ENCODE data around the gene RBBP8NL. TPM values are rescaled to one million over a fixed set of nuclear protein-coding genes. Genes with fewer than 3 reads are reported as not detected.

The RBBP8NL gene
- total and polyA plus RNA-seq, 2 of the 8 experiments (the other 6 are each of a cell fraction or from before 2014, with no cell fraction given) = 0.43 to 0.48 TPM

- Histone ChIP-seq H3K9ac (replicated peaks in 1 of 4; ENCODE audit: extremely low read depth in 1 of 4, low read depth in 3 of 4, low read length in 3 of 4) (no peak overlapping the region), H4K8ac (ENCODE audit: extremely low read depth, insufficient read depth, low read length) (no peak overlapping the region), H2AFZ (ENCODE audit: low read length) (no peak overlapping the region), H2BK15ac (ENCODE audit: low read length) (no peak overlapping the region), H3K27me3 (replicated peaks in 1 of 4; ENCODE audit: control insufficient read depth in 3 of 4, extremely low read depth in 1 of 4, insufficient read depth in 3 of 4, low read length in 3 of 4) (peaks cover 17 to 30% (median 25%) of the 10 kb centered on the region in 4 experiments), H3K14ac (ENCODE audit: insufficient read length) (no peak overlapping the region), H3K4me3 (ENCODE audit: extremely low read depth in 1 of 4, insufficient read depth in 2 of 4, low read depth in 3 of 4, low read length in 4 of 4) (no peak overlapping the region), H3K56ac (replicated peaks; ENCODE audit: insufficient read length, low read depth, low read length) (no peak overlapping the region), H4K5ac (ENCODE audit: insufficient read length, low read depth, low read length) (no peak overlapping the region), H3K9me3 (ENCODE audit: insufficient read depth in 2 of 2, low read depth in 1 of 2, low read length in 1 of 2) (no peaks in the 10 kb centered on the region), H3K79me1 (ENCODE audit: low read depth, low read length) (no peaks in the 10 kb centered on the region), H2BK120ac (replicated peaks; ENCODE audit: low read depth, low read length) (no peak overlapping the region), H2AK5ac (ENCODE audit: low read depth, low read length) (no peak overlapping the region), H3K4ac (replicated peaks; ENCODE audit: insufficient read length, low read depth, low read length) (no peak overlapping the region), H2BK5ac (ENCODE audit: low read depth, low read length) (no peak overlapping the region; the same call in 1 of the 2 replicates), H4K20me1 (replicated peaks in 1 of 2; ENCODE audit: control insufficient read depth in 1 of 2, insufficient read depth in 2 of 2, low read length in 2 of 2) (peaks cover 0 to 3% of the 10 kb centered on the region in 2 experiments), H3K4me2 (ENCODE audit: insufficient read depth in 1 of 2, low read depth in 2 of 2, low read length in 2 of 2) (no peak overlapping the region), H3K36me3 (ENCODE audit: control insufficient read depth in 2 of 4, insufficient read depth in 4 of 4, low read length in 3 of 4) (peaks cover 0 to 3% (median 0%) of the 10 kb centered on the region in 4 experiments; a peak in 1 of 8 replicates), H3K4me1 (replicated peaks in 1 of 4; ENCODE audit: control insufficient read depth in 3 of 4, insufficient read depth in 4 of 4, low read length in 3 of 4) (peaks cover 0 to 12% (median 4%) of the 10 kb centered on the region in 4 experiments; a peak in 6 of 7 replicates), H2BK20ac (ENCODE audit: low read length) (no peak overlapping the region), H3K79me2 (ENCODE audit: control insufficient read depth in 1 of 2, insufficient read depth in 2 of 2, low read length in 2 of 2) (no peaks in the 10 kb centered on the region), H3K18ac (ENCODE audit: extremely low read depth, low read length) (no peak overlapping the region), H3K27ac (ENCODE audit: low read depth, low read length) (no peak overlapping the region), H3K23ac (ENCODE audit: insufficient read length) (no peak overlapping the region), H2BK12ac (ENCODE audit: low read depth, low read length) (0 out of 2 replicates have a peak overlapping the region, but pooled peaks have one; percentile 17), H3K23me2 (ENCODE audit: low read depth, low read length) (peaks cover 7% of the 10 kb centered on the region; the same call in 1 of the 2 replicates), H4K91ac (replicated peaks; ENCODE audit: insufficient read length, low read length) (no peak overlapping the region)
- FAIRE-seq (no peak), DNase-seq (ENCODE audit: low read depth in 1 of 2, low spot score in 2 of 2) (no peak)
- no peak for TF ChIP-seq TEAD4 (IDR thresholded peaks at IDR 0.05; ENCODE audit: low read depth, low read length)
- TF ChIP-seq FOSL1 (IDR thresholded peaks at IDR 0.05; ENCODE audit: insufficient read depth, low read depth, low read length) = no peak
- no peak for TF ChIP-seq MAFK (IDR thresholded peaks at IDR 0.05; ENCODE audit: low read depth, low read length)
- TF ChIP-seq ATF3 (IDR thresholded peaks at IDR 0.05; ENCODE audit: insufficient read depth, low read depth, low read length) = no peak
- TF ChIP-seq BACH1 (IDR thresholded peaks at IDR 0.05; ENCODE audit: low read length) = no peak
- no peak for TF ChIP-seq SAP30 (IDR thresholded peaks at IDR 0.05; ENCODE audit: insufficient read depth, insufficient replicate concordance, low read length)
- TF ChIP-seq SP4 (IDR thresholded peaks at IDR 0.05; ENCODE audit: low read length) = no peak
- TF ChIP-seq HDAC2 (IDR thresholded peaks at IDR 0.05; ENCODE audit: borderline replicate concordance in 1 of 2, low read depth in 2 of 2, low read length in 2 of 2) = no peak
- no peak for TF ChIP-seq ASH2L (IDR thresholded peaks at IDR 0.05; ENCODE audit: low read length)
- TF ChIP-seq RBBP5 (IDR thresholded peaks at IDR 0.05; ENCODE audit: borderline replicate concordance, low read depth, low read length) = no peak
- ChIA-PET CTCF (ENCODE audit: partially characterized antibody) (interaction anchor here (0.7 to 1.5 kb wide), 5 partner anchors 13 to 69 kb away, joined by 3 to 7 read pairs (median 4); no protein-coding TSS in a partner anchor), POLR2A (ENCODE audit: partially characterized antibody) (interaction anchor here (2.1 kb wide), 1 partner anchor 10 kb away, joined by 5 read pairs; no protein-coding TSS in a partner anchor)
- WGBS, 2 experiments (ENCODE audit: extremely low coverage in 1 of 2, insufficient coverage in 1 of 2, insufficient read length in 1 of 2, insufficient replicate concordance in 2 of 2, low coverage in 1 of 2, low lambda C conversion rate in 2 of 2, missing lambda C conversion rate in 1 of 2) = 84% methylated on average over 18 of the region's 18 CpGs; no CpG with 5 or more reads in 1 of the 2 experiments
Observed at GRCh38 chr20:62470001-62470400, 42.7 kb upstream of the RBBP8NL start.

Data from H1 (cell line).